K562 (cell line): Measurements from ENCODE around the gene NXPH4. TPM values are rescaled to one million over a fixed set of nuclear protein-coding genes. Genes with fewer than 3 reads are reported as not detected.

ENCODE experiments used
- ATAC-seq: fragments of 200-7000 bp; cut with Tn5 transposase; 3 replicates; pipeline ENCODE4 v1.9.1; 2020; ENCODE audit warnings: moderate library complexity
- BruUV-seq: library from RNA; stranded (reverse); fragments of 400-500 nt; replicated peaks from 2 replicates; lab custom pipeline; 2021; lab: Mats Ljungman, UMichigan
- CTCF ChIA-PET: fragments of 300-600 bp; formaldehyde crosslinking; extraction: SDS; loops from one replicate; lab custom pipeline; 2021; ENCODE audit warnings: low intra/inter-chr PET ratio; lab: Yijun Ruan, JAX
- POLR2A ChIA-PET: fragments of 300-600, 350-650 bp; sonication (Branson Sonifier 250); formaldehyde crosslinking; extraction: SDS; loops from one replicate; lab custom pipeline; 2021; ENCODE audit warnings: antibody characterized with exemption, inconsistent platforms; lab: Yijun Ruan, JAX
- DNase-seq, 4 experiments: peaks; one replicate each; pipeline versions ENCODE4 v3.0.0 to v3.0.0-alpha.2; 2011 to 2018; ENCODE audit warnings: low spot score in 3 of 4, mixed read lengths in 3 of 4; ENCODE audit errors: extremely low read depth in 1 of 4
- FAIRE-seq: peaks from 2 replicates; lab custom pipeline; 2011; peaks lifted over from hg19 to GRCh38; lab: Jason Lieb, UNC
- H2AFZ ChIP-seq: 2 replicates; pipeline ENCODE4 v1.6.0; 2011; ENCODE audit warnings: low read depth, low read length, control low read depth, inconsistent platforms
- H3K27ac ChIP-seq: fragments of 200-600 bp; 3 replicates; pipeline ENCODE4 v1.8.0; 2011; ENCODE audit warnings: low read depth, mild to moderate bottlenecking, control low read depth, inconsistent platforms, low read length, moderate library complexity, mixed read lengths; ENCODE audit errors: extremely low read depth
- H3K27me3 ChIP-seq, 2 experiments: fragments of 300-600 bp in 1 of 2; 2 replicates in 1 of 2; 3 replicates in 1 of 2; pipeline versions ENCODE4 v1.6.0 to v1.8.0; 2011; ENCODE audit warnings: inconsistent platforms in 2 of 2, low read length in 2 of 2, mild to moderate bottlenecking in 1 of 2, mixed read lengths in 1 of 2, moderate library complexity in 1 of 2; ENCODE audit not compliant: control insufficient read depth in 2 of 2, insufficient read depth in 2 of 2
- H3K36me3 ChIP-seq: fragments of 300-600 bp; 3 replicates; pipeline ENCODE4 v1.8.0; 2011; ENCODE audit warnings: mild to moderate bottlenecking, low read length, inconsistent platforms; ENCODE audit not compliant: control insufficient read depth, insufficient read depth
- H3K4me1 ChIP-seq, 2 experiments: fragments of 200-600 bp in 1 of 2; replicated peaks in 1 of 2; 2 replicates in 1 of 2; 3 replicates in 1 of 2; pipeline versions ENCODE4 v1.5.1 to v1.8.0; 2011; ENCODE audit warnings: inconsistent platforms in 2 of 2, low read length in 2 of 2, mild to moderate bottlenecking in 1 of 2, mixed read lengths in 1 of 2, moderate library complexity in 1 of 2; ENCODE audit not compliant: control insufficient read depth in 2 of 2, insufficient read depth in 2 of 2
- H3K4me2 ChIP-seq: 2 replicates; pipeline ENCODE4 v1.6.1; 2011; ENCODE audit warnings: low read length, control low read depth, inconsistent platforms, mixed read lengths; ENCODE audit not compliant: insufficient read depth
- H3K4me3 ChIP-seq: fragments of 200-600 bp; sonication (generic), shearing (Covaris generic); 2 replicates; pipeline ENCODE4 v1.5.1; 2016; ENCODE audit warnings: control low read depth, inconsistent platforms
- H3K79me2 ChIP-seq: fragments of 200-600 bp; 3 replicates; pipeline ENCODE4 v1.8.0; 2011; ENCODE audit warnings: low read length, inconsistent platforms; ENCODE audit not compliant: control insufficient read depth, insufficient read depth
- H3K9ac ChIP-seq, 2 experiments: 2 replicates each; pipeline versions ENCODE4 v1.6.0 to v1.6.1; 2011; ENCODE audit warnings: low read depth in 2 of 2, low read length in 2 of 2, control low read depth in 1 of 2, inconsistent platforms in 1 of 2, mild to moderate bottlenecking in 1 of 2, mixed read lengths in 1 of 2; ENCODE audit not compliant: insufficient read depth in 1 of 2
- H3K9me1 ChIP-seq: one replicate; pipeline ENCODE4 v1.6.0; 2011; ENCODE audit warnings: inconsistent platforms, mild to moderate bottlenecking, low read length, moderate library complexity; ENCODE audit not compliant: control insufficient read depth, insufficient read depth
- H3K9me3 ChIP-seq: replicated peaks from 2 replicates; pipeline ENCODE4 v1.5.1; 2011; ENCODE audit warnings: low read depth, low read length, inconsistent platforms; ENCODE audit not compliant: control insufficient read depth, insufficient read depth
- H4K20me1 ChIP-seq: replicated peaks from 2 replicates; pipeline ENCODE4 v1.6.1; 2011; ENCODE audit warnings: low read length, inconsistent platforms, mixed read lengths; ENCODE audit not compliant: control insufficient read depth, insufficient read depth
- IRF9 ChIP-seq: fragments of 450-650 bp; IDR thresholded peaks from 2 replicates; pipeline ENCODE4 v1.6.1; 2016; ENCODE audit warnings: missing biosample characterization, missing genetic modification characterization
- PBX2 ChIP-seq, 2 experiments: IDR thresholded peaks in 1 of 2; conservative IDR thresholded peaks in 1 of 2; 2 replicates each; pipeline ENCODE4 v1.6.1; 2016; ENCODE audit warnings: low read depth in 2 of 2, mild to moderate bottlenecking in 1 of 2, missing compliant biosample characterization in 1 of 2, missing genetic modification characterization in 1 of 2, moderate library complexity in 1 of 2
- RHOXF2B ChIP-seq: fragments of 250-450 bp; sonication (Bioruptor Pico); conservative IDR thresholded peaks from 2 replicates; pipeline ENCODE4 v1.5.1; 2021
- U2AF2 ChIP-seq: fragments of 200-400 bp; formaldehyde crosslinking; optimal IDR thresholded peaks from 2 replicates; pipeline ENCODE3; 2017; ENCODE audit warnings: low read depth, mild to moderate bottlenecking, low read length
- ZFP91 ChIP-seq: sonication (generic); formaldehyde crosslinking; IDR thresholded peaks from 2 replicates; pipeline ENCODE4 v1.8.0; 2022; ENCODE audit warnings: mild to moderate bottlenecking, missing genetic modification reagents
- ZNF436 ChIP-seq: fragments of 250-450, 450-650 bp; sonication (Bioruptor Pico); formaldehyde crosslinking; IDR thresholded peaks from 2 replicates; pipeline ENCODE4 v1.7.0; 2020; ENCODE audit warnings: mild to moderate bottlenecking
- ZNF512 ChIP-seq: IDR thresholded peaks from 2 replicates; pipeline ENCODE4 v1.6.1; 2016; ENCODE audit warnings: missing genetic modification characterization, missing compliant biosample characterization
- ZSCAN32 ChIP-seq: fragments of 450-650 bp; formaldehyde crosslinking; IDR thresholded peaks from 2 replicates; pipeline ENCODE4 v1.4.0; 2020; ENCODE audit warnings: mild to moderate bottlenecking, moderate library complexity
- WGBS: fragments of 100-300 bp; shearing (Covaris generic); methylation state at CpG from one replicate; pipeline ENCODE4 v1.1.6; 2016; ENCODE audit warnings: low coverage, mixed read lengths; ENCODE audit not compliant: insufficient coverage; ENCODE audit errors: missing lambda C conversion rate; 5-methylcytosine and 5-hydroxymethylcytosine counted together
- in situ Hi-C: fragments of 300-500 bp; cut with MboI; formaldehyde crosslinking; loops from 4 replicates; pipeline ENCODE4 v1.15.0; 2018; ENCODE audit warnings: inconsistent platforms, mixed read lengths
- intact Hi-C: fragments of 100-400 bp; cut with micrococcal nuclease; formaldehyde crosslinking; loops from 2 replicates; pipeline ENCODE4 v1.14.2; 2022
- polyA plus RNA-seq, 8 experiments: library from polyadenylated mRNA; depleted of rRNA in 4 of 8; stranded (reverse) in 5 of 8; unstranded in 3 of 8; fragments of >200 nt; fragmentation: Nextera tagmentation in 2 of 8; fragmentation: Illumina TruSeq in 1 of 8; extraction: Ambion mirVana in 2 of 8; extraction: Trizol in 1 of 8; gene quantifications; 2 replicates each; pipeline versions ENCODE4 v1.2.1 to v1.2.3, GENCODE V29; 2011 to 2014; ENCODE audit warnings: inconsistent platforms in 1 of 8, missing spikeins in 1 of 8
- total RNA-seq, 7 experiments: library from RNA; depleted of rRNA in 6 of 7; stranded (reverse); fragments of >200 nt in 6 of 7; fragmentation: Illumina TruSeq in 2 of 7; extraction: Trizol in 2 of 7; gene quantifications; 2 replicates each; pipeline versions ENCODE4 v1.2.1 to v1.2.3, GENCODE V29; 2011 to 2021; ENCODE audit warnings: low replicate concordance in 1 of 7

NXPH4 gene
- total and polyA plus RNA-seq, 9 of the 15 experiments (the other 6 are each of a cell fraction or from before 2014, with no cell fraction given), result 0.49 to 2.7 (median 1.1) TPM; not detected in 4

GRCh38 chr12:57182918-57183575, 33.5 kb upstream of the NXPH4 start:
- Histone ChIP-seq H3K4me3 (no peak overlapping the region), H3K9me1 (peaks cover 2% of the 10 kb centered on the region), H3K79me2 (no peaks in the 10 kb centered on the region), H4K20me1 (peaks cover 14% of the 10 kb centered on the region), H3K27me3 (peaks cover 56 to 86% of the 10 kb centered on the region in 2 experiments), H2AFZ (no peak overlapping the region), H3K4me1 (peaks cover under 1 to 38% of the 10 kb centered on the region in 2 experiments; a peak in 3 of 5 replicates), H3K9ac (no peak overlapping the region), H3K27ac (no peak overlapping the region), H3K36me3 (no peaks in the 10 kb centered on the region), H3K9me3 (no peaks in the 10 kb centered on the region), H3K4me2 (no peak overlapping the region)
- ATAC-seq, result peak; percentile 95
- POLR2A ChIA-PET, result interaction anchor here (0.6 to 1.3 kb wide), 4 partner anchors 34 to 370 kb away, joined by 3 to 5 read pairs (median 4); partner anchors contain the start of gene NEMP1
- FAIRE-seq, result peak; percentile 96
- intact Hi-C loops (loop anchor here (1.0 to 2.0 kb wide), 3 partner anchors 59 to 174 kb away; no protein-coding TSS in a partner anchor), in situ Hi-C loops (loop anchor here (5.0 to 10.0 kb wide), 2 partner anchors 346 to 428 kb away; partner anchors contain the start of gene PRIM1)
- DNase-seq, result peak; percentile 78 to 92 (median 90)
- BruUV-seq, result no TSS peak
- CTCF ChIA-PET, result interaction anchor here (0.8 to 2.2 kb wide), 5 partner anchors 56 to 174 kb away, joined by 4 to 12 read pairs (median 9); no protein-coding TSS in a partner anchor
- 8% methylated on average over 13 of the region's 13 CpGs for WGBS
- TF ChIP-seq ZSCAN32 (CRISPR knock-in tag) (no peak), ZFP91 (no peak), RHOXF2B (CRISPR knock-in tag) (no peak), IRF9 (no peak), ZNF436 (CRISPR knock-in tag) (no peak), ZNF512 (no peak), PBX2 (CRISPR knock-in tag; IDR thresholded peaks at IDR 0.05; ENCODE audit: low read depth) (no peak), PBX2 (tag; conservative IDR thresholded peaks at IDR 0.05; ENCODE audit: low read depth) (no peak), U2AF2 (no peak)
